NT2/D1 (cell line): ENCODE measurements around the gene KLHL29.

Experiments used
- SUZ12 ChIP-seq: IDR thresholded peaks from 2 replicates; pipeline ENCODE4 v1.6.1; 2011; ENCODE audit not compliant: insufficient read length, insufficient read depth; ENCODE audit errors: extremely low read depth
- YY1 ChIP-seq: IDR thresholded peaks from 2 replicates; pipeline ENCODE4 v1.6.1; 2011; ENCODE audit not compliant: insufficient read length, insufficient read depth
- ZNF274 ChIP-seq: IDR thresholded peaks from 2 replicates; pipeline ENCODE4 v1.6.1; 2011; ENCODE audit warnings: mild to moderate bottlenecking, low read depth, low read length

DNA sequence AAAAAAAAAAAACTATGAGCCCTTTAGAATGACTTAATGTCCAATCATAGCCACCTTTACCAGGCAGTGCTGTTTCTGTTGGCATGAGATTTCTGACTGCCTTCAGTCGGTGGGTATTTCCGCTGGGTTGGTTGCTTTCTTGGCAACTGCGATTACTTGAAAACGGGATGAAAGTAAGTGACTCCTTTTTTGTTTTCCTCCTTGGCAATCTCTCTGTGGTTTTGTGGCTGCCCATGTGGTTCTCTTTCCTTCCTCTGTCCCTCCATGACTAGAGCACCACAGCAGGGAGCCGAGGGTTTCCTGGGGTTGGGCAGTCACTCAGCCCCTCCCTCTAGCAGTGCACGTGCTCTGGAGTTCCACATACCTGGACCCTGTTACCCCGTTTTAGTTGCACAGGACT is 112.1 kb downstream of the KLHL29 start:
- no peak for TF ChIP-seq ZNF274
- no peak for TF ChIP-seq YY1
- TF ChIP-seq SUZ12 = no peak
